HepG2 (cell line): Measurements from ENCODE around the gene ADGRG1. TPM values are rescaled to one million over a fixed set of nuclear protein-coding genes. Genes with fewer than 3 reads are reported as not detected.

Experiments used
- ATAC-seq: fragments of 200-7000 bp; cut with Tn5 transposase; 3 replicates; pipeline ENCODE4 v1.9.1; 2020; ENCODE audit warnings: mild to moderate bottlenecking, moderate library complexity
- BruUV-seq: library from RNA; stranded (reverse); fragments of 400-500 nt; replicated peaks from 2 replicates; lab custom pipeline; 2021; lab: Mats Ljungman, UMichigan
- CTCF ChIA-PET: fragments of 300-600 bp; formaldehyde crosslinking; extraction: SDS; loops from one replicate; lab custom pipeline; 2021; ENCODE audit warnings: low total read pairs, inconsistent platforms, low intra/inter-chr PET ratio; lab: Yijun Ruan, JAX
- POLR2A ChIA-PET: fragments of 350-600 bp; sonication (Branson Sonifier 250); formaldehyde crosslinking; loops from one replicate; lab custom pipeline; 2020; ENCODE audit warnings: antibody characterized with exemption, inconsistent platforms; lab: Yijun Ruan, JAX
- DNase-seq: peaks from one replicate; pipeline ENCODE4 v3.0.0-alpha.2; 2015; ENCODE audit warnings: low spot score
- FAIRE-seq: peaks from 3 replicates; lab custom pipeline; 2011; peaks lifted over from hg19 to GRCh38; lab: Jason Lieb, UNC
- H2AFZ ChIP-seq: one replicate; pipeline ENCODE4 v1.6.1; 2011; ENCODE audit warnings: low read length, inconsistent platforms
- H3K27ac ChIP-seq: fragments of 300-600 bp; 3 replicates; pipeline ENCODE4 v1.8.0; 2011; ENCODE audit warnings: mixed run types, mild to moderate bottlenecking, mixed read lengths, low read length, inconsistent platforms; ENCODE audit not compliant: insufficient read depth; ENCODE audit errors: extremely low read length
- H3K27me3 ChIP-seq, 2 experiments: fragments of 200-600 bp in 1 of 2; 2 replicates in 1 of 2; 3 replicates in 1 of 2; pipeline versions ENCODE4 v1.6.0 to v1.8.0; 2011; ENCODE audit warnings: low read length in 2 of 2, mild to moderate bottlenecking in 2 of 2, moderate library complexity in 2 of 2, inconsistent platforms in 1 of 2; ENCODE audit not compliant: insufficient read depth in 2 of 2, control insufficient read depth in 1 of 2
- H3K36me3 ChIP-seq, 2 experiments: fragments of 200-600 bp in 1 of 2; replicated peaks in 1 of 2; 2 replicates in 1 of 2; 3 replicates in 1 of 2; pipeline versions ENCODE4 v1.5.1 to v1.8.0; 2011; ENCODE audit warnings: low read length in 2 of 2, inconsistent platforms in 1 of 2; ENCODE audit not compliant: insufficient read depth in 2 of 2, control insufficient read depth in 1 of 2
- H3K4me1 ChIP-seq: 2 replicates; pipeline ENCODE4 v1.5.1; 2012; ENCODE audit warnings: low read length, inconsistent platforms; ENCODE audit not compliant: insufficient read depth
- H3K4me2 ChIP-seq: 2 replicates; pipeline ENCODE4 v1.6.0; 2011; ENCODE audit warnings: low read depth, low read length, inconsistent platforms
- H3K4me3 ChIP-seq, 3 experiments: fragments of 200-600 bp in 1 of 3; sonication (generic), shearing (Covaris generic) in 1 of 3; replicated peaks in 1 of 3; 2 replicates each; pipeline ENCODE4 v1.5.1; 2011 to 2016; ENCODE audit warnings: low read length in 3 of 3, inconsistent platforms in 2 of 3, low read depth in 2 of 3, mild to moderate bottlenecking in 2 of 3, control low read depth in 1 of 3, mixed read lengths in 1 of 3; ENCODE audit not compliant: insufficient read depth in 1 of 3
- H3K79me2 ChIP-seq: one replicate; pipeline ENCODE4 v1.6.1; 2011; ENCODE audit warnings: low read length, inconsistent platforms; ENCODE audit not compliant: insufficient read depth
- H3K9ac ChIP-seq: 2 replicates; pipeline ENCODE4 v1.6.0; 2011; ENCODE audit warnings: mild to moderate bottlenecking, low read depth, low read length, inconsistent platforms; ENCODE audit not compliant: insufficient read depth
- H3K9me3 ChIP-seq: 2 replicates; pipeline ENCODE4 v1.5.1; 2012; ENCODE audit warnings: mild to moderate bottlenecking, low read length
- H4K20me1 ChIP-seq: 2 replicates; pipeline ENCODE4 v1.6.0; 2011; ENCODE audit warnings: inconsistent platforms, mild to moderate bottlenecking, low read length, moderate library complexity; ENCODE audit not compliant: insufficient read depth
- ATF1 ChIP-seq: IDR thresholded peaks from 2 replicates; pipeline ENCODE4 v1.6.1; 2016; ENCODE audit warnings: mild to moderate bottlenecking, control low read depth
- ZFP1 ChIP-seq: IDR thresholded peaks from 2 replicates; pipeline ENCODE4 v1.6.1; 2016
- ZFYVE20 ChIP-seq: sonication (generic); formaldehyde crosslinking; IDR thresholded peaks from 2 replicates; pipeline ENCODE4 v1.8.0; 2023; ENCODE audit warnings: low read depth, mild to moderate bottlenecking, moderate library complexity, missing genetic modification reagents, borderline replicate concordance
- ZMYM3 ChIP-seq: sonication (generic); formaldehyde crosslinking; IDR thresholded peaks from 2 replicates; pipeline ENCODE4 v1.5.1; 2020; ENCODE audit warnings: mild to moderate bottlenecking, missing genetic modification reagents
- WGBS: methylation state at CpG from one replicate; pipeline ENCODE4 v1.1.6; 2017; ENCODE audit warnings: low lambda C conversion rate; 5-methylcytosine and 5-hydroxymethylcytosine counted together
- in situ Hi-C: cut with HindIII; loops from 2 replicates; pipeline ENCODE4 v1.10.0; 2017; ENCODE audit warnings: low pct_unique_long_range_greater_than_20kb; ENCODE audit not compliant: extremely low pct_ligation_motif_present
- intact Hi-C: fragments of 100-400 bp; cut with micrococcal nuclease; formaldehyde crosslinking; loops from one replicate; pipeline ENCODE4 v1.10.0; 2022; ENCODE audit not compliant: unreplicated experiment
- polyA plus RNA-seq, 8 experiments: library from polyadenylated mRNA; depleted of rRNA in 3 of 8; stranded (reverse) in 7 of 8; unstranded in 1 of 8; fragments of >200 nt; fragmentation: Illumina TruSeq in 4 of 8; extraction: Trizol in 4 of 8; gene quantifications; 2 replicates each; pipeline versions ENCODE4 v1.2.1 to v1.2.3, GENCODE V29; 2011 to 2016; ENCODE audit warnings: low read depth in 4 of 8, missing spikeins in 1 of 8, mixed read lengths in 1 of 8; ENCODE audit not compliant: insufficient read depth in 1 of 8
- total RNA-seq, 5 experiments: library from RNA; depleted of rRNA; stranded (reverse); fragments of >200 nt; fragmentation: Illumina TruSeq; extraction: Trizol; gene quantifications; 2 replicates each; pipeline ENCODE4 v1.2.3, GENCODE V29; 2016; ENCODE audit warnings: low read depth in 1 of 5

ADGRG1 gene
- total and polyA plus RNA-seq, 2 of the 13 experiments (the other 11 are each of a cell fraction or from before 2014, with no cell fraction given) = 2.7 to 5.9 TPM

- no peak for TF ChIP-seq ZFP1 (CRISPR knock-in tag)
These were observed 15.9 kb upstream of the ADGRG1 start (continued) for GRCh38 chr16:57612494-57612893.

GRCh38 chr16:57613514-57613913 lies 14.9 kb upstream of the ADGRG1 start:
- POLR2A ChIA-PET = interaction anchor here (2.3 kb wide), 1 partner anchor 22 kb away, joined by 7 read pairs; no protein-coding TSS in a partner anchor
- no peak for FAIRE-seq
- 31% methylated on average over 4 of the region's 4 CpGs for WGBS

GRCh38 chr16:57614536-57614935 lies 13.9 kb upstream of the ADGRG1 start:
- no TSS peak for BruUV-seq

More at GRCh38 chr16:57613514-57613913, 14.9 kb upstream of the ADGRG1 start:
- ATAC-seq = no peak
- no peak overlapping the region for H3K4me3 ChIP-seq
- H3K27ac ChIP-seq = no peak overlapping the region
- H3K4me1 ChIP-seq = peaks cover 47% of the 10 kb centered on the region
- BruUV-seq = no TSS peak
- CTCF ChIA-PET = no interaction called here
- no peak overlapping the region for H3K4me2 ChIP-seq
- H3K36me3 ChIP-seq = no peaks in the 10 kb centered on the region
- TF ChIP-seq ZFYVE20 (CRISPR knock-in tag) (no peak), ZMYM3 (peak; percentile 33; the same call in 1 of the 2 replicates)
- intact Hi-C loops (no loop called here), in situ Hi-C loops (no loop called here)
- no peak overlapping the region for H2AFZ ChIP-seq
- no peaks in the 10 kb centered on the region for H3K79me2 ChIP-seq
- H3K9ac ChIP-seq = no peak overlapping the region
- no peaks in the 10 kb centered on the region for H4K20me1 ChIP-seq
- DNase-seq = no peak
- H3K9me3 ChIP-seq = no peaks in the 10 kb centered on the region
- H3K27me3 ChIP-seq = peaks cover 4 to 34% of the 10 kb centered on the region in 2 experiments; a peak in 3 of 5 replicates

More at GRCh38 chr16:57614536-57614935, 13.9 kb upstream of the ADGRG1 start:
- no peak for TF ChIP-seq ATF1 (CRISPR knock-in tag)
- Histone ChIP-seq H3K36me3 (no peaks in the 10 kb centered on the region), H3K4me3 (no peak overlapping the region), H3K4me2 (no peak overlapping the region), H2AFZ (no peak overlapping the region), H4K20me1 (no peaks in the 10 kb centered on the region), H3K4me1 (peaks cover 47% of the 10 kb centered on the region), H3K27ac (no peak overlapping the region), H3K9me3 (no peaks in the 10 kb centered on the region), H3K79me2 (no peaks in the 10 kb centered on the region), H3K27me3 (peaks cover 4 to 34% of the 10 kb centered on the region in 2 experiments; a peak in 3 of 5 replicates), H3K9ac (no peak overlapping the region)
- DNase-seq (no peak), FAIRE-seq (no peak), ATAC-seq (no peak)
- in situ Hi-C loops = no loop called here
- ChIA-PET POLR2A (interaction anchor here (1.8 to 2.3 kb wide), 2 partner anchors 21 to 23 kb away, joined by 4 to 7 read pairs; no protein-coding TSS in a partner anchor), CTCF (interaction anchor here (2.2 kb wide), 1 partner anchor 35 kb away, joined by 7 read pairs; no protein-coding TSS in a partner anchor)
- 15% methylated on average over 3 of the region's 6 CpGs for WGBS
- intact Hi-C loops = no loop called here
